ACHN (cell line): ENCODE results near the gene P2RY2.
A peak's percentile ranks its signal among the peaks of the same experiment; 100 is the strongest.
"Not testable (repeated sequence)": the region's sequence is repeated elsewhere in the genome, so short reads cannot be mapped to it uniquely, and the experiment has no call there.

ENCODE experiments used
- DNase-seq: peaks from one replicate; pipeline ENCODE4 v3.0.0-alpha.2; 2015
- in situ Hi-C: cut with HindIII; loops from 2 replicates; pipeline ENCODE4 v1.10.0; 2017; ENCODE audit warnings: low sequenced_read_pairs, low pct_ligation_motif_present, low pct_unique_long_range_greater_than_20kb

The P2RY2 gene

GRCh38 chr11:73270855-73271477 lies 52.9 kb downstream of the P2RY2 start:
- no peak for DNase-seq

GRCh38 chr11:73271478-73271865 lies 53.4 kb downstream of the P2RY2 start:
- DNase-seq, in situ Hi-C loops: not testable (repeated sequence)

More at GRCh38 chr11:73270855-73271477, 52.9 kb downstream of the P2RY2 start:
- in situ Hi-C loops = no loop called here

- peak; percentile 32 for DNase-seq
These were observed 54.0 kb downstream of the P2RY2 start, which contains the start of gene P2RY6 for GRCh38 chr11:73271936-73272679. Gene P2RY6, plus strand, starts transcription at chr11:73272338. Its CDS starts 24,181 bp downstream, at chr11:73296519.

GRCh38 chr11:73272680-73273038 lies 54.6 kb downstream of the P2RY2 start:
- no peak for DNase-seq
- in situ Hi-C loops = no loop called here

More at GRCh38 chr11:73271936-73272679, 54.0 kb downstream of the P2RY2 start, which contains the start of gene P2RY6:
- in situ Hi-C loops = no loop called here

GRCh38 chr11:73273222-73273895 lies 55.3 kb downstream of the P2RY2 start:
- in situ Hi-C loops = no loop called here
- DNase-seq = no peak

GRCh38 chr11:73274191-73274590 lies 56.1 kb downstream of the P2RY2 start:
- in situ Hi-C loops, DNase-seq: not testable (repeated sequence)

GRCh38 chr11:73274722-73275380 lies 56.8 kb downstream of the P2RY2 start:
- in situ Hi-C loops = no loop called here
- DNase-seq = no peak

GRCh38 chr11:73275381-73275750 lies 57.3 kb downstream of the P2RY2 start:
- in situ Hi-C loops = no loop called here
- DNase-seq = no peak

GRCh38 chr11:73277467-73277866 lies 59.4 kb downstream of the P2RY2 start:
- DNase-seq = no peak
- in situ Hi-C loops = no loop called here

GRCh38 chr11:73280626-73281025 lies 62.5 kb downstream of the P2RY2 start:
- in situ Hi-C loops = no loop called here
- DNase-seq = no peak

- DNase-seq = no peak
- in situ Hi-C loops = no loop called here
These were observed 63.2 kb downstream of the P2RY2 start for GRCh38 chr11:73281201-73281741.

- no peak for DNase-seq
- in situ Hi-C loops = no loop called here
These were observed 63.9 kb downstream of the P2RY2 start for GRCh38 chr11:73281796-73282660.

GRCh38 chr11:73283276-73284000 lies 65.4 kb downstream of the P2RY2 start:
- in situ Hi-C loops = no loop called here
- DNase-seq = no peak

- in situ Hi-C loops = no loop called here
- DNase-seq = no peak
These were observed 66.0 kb downstream of the P2RY2 start for GRCh38 chr11:73284106-73284505.

- in situ Hi-C loops = no loop called here
- DNase-seq = no peak
These were observed 67.6 kb downstream of the P2RY2 start for GRCh38 chr11:73285721-73286120.
